Measurements from ENCODE around the gene TMEM203. TPM values are rescaled to one million over a fixed set of nuclear protein-coding genes. Genes with fewer than 3 reads are reported as not detected.

The TMEM203 gene
- total RNA-seq, 4 donors from 2014 or later: 11.6 to 33.5 (median 27.6) TPM

DNA sequence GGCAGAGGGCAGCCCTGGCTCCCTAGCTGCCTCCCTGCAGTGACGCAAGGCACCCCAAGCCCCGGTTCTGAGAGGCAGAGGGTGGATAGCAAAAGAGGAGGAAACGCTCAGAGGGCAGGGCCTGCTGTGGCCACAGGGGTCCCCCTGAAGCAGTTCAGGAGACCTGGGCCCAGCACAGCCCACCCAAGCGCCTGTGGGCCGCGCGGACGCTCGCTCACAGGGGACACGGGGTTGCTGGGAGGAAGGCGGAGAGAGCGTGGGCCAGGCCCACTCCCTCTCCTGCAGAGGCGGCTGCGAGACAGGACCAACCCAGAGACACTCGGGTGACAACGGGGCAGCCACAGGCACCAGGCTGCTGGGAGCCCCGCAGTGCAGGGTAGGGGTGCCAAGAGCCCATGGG, 25.7 kb downstream of the TMEM203 start:
- DNase-seq: no peak
- H3K4me3 ChIP-seq: no peak overlapping the region
- no peak overlapping the region for H3K27ac ChIP-seq
- no peaks in the 10 kb centered on the region for H3K27me3 ChIP-seq
- H3K9me3 ChIP-seq: no peaks in the 10 kb centered on the region
- TF ChIP-seq POLR2A (IDR thresholded peaks at IDR 0.05): no peak
- TF ChIP-seq, protein P1, sequence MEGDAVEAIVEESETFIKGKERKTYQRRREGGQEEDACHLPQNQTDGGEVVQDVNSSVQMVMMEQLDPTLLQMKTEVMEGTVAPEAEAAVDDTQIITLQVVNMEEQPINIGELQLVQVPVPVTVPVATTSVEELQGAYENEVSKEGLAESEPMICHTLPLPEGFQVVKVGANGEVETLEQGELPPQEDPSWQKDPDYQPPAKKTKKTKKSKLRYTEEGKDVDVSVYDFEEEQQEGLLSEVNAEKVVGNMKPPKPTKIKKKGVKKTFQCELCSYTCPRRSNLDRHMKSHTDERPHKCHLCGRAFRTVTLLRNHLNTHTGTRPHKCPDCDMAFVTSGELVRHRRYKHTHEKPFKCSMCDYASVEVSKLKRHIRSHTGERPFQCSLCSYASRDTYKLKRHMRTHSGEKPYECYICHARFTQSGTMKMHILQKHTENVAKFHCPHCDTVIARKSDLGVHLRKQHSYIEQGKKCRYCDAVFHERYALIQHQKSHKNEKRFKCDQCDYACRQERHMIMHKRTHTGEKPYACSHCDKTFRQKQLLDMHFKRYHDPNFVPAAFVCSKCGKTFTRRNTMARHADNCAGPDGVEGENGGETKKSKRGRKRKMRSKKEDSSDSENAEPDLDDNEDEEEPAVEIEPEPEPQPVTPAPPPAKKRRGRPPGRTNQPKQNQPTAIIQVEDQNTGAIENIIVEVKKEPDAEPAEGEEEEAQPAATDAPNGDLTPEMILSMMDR (IDR thresholded peaks at IDR 0.05): no peak
- peaks cover 0 to 11% (median 0%) of the 10 kb centered on the region in 4 donors for H3K4me1 ChIP-seq
- H3K36me3 ChIP-seq: peaks cover 0 to 72% (median 0%) of the 10 kb centered on the region in 3 donors

DNA sequence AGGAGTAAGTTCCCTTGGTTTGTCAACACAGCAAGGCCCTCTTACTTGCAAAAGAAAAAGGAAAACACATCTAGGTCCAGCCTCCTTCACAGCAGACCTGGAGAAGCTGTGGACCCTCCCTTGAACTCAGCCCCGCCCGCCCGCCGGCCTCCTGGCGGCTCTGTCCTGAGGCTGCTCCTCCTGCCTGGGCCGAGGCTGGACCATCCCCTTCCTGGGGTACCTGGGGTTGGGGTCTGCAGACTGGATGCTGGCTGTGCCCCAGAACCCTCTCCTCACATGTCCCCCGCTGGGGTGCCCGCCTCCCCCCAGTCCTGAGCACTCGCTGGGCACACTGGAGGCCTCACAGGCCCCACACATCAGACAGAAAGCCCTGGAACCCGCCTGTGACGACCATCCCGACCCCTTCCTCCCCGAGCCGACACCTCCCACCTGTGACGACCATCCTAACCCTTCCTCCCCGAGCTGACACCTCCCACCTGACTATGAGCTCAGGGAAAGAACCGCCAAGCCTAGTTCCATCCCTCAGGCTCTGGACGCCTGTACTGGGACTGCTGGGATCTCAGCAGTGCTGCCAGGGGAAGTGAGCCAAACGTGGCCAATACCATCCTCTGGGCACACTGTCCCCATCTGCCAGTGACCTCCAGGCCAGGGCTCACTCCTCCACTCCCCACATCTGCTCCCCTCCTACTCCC, 26.4 kb downstream of the TMEM203 start:
- Histone ChIP-seq H3K9me3 (no peaks in the 10 kb centered on the region), H3K36me3 (peaks cover 0 to 65% (median 0%) of the 10 kb centered on the region in 3 donors), H3K27ac (no peak overlapping the region), H3K4me1 (peaks cover 0 to 11% (median 0%) of the 10 kb centered on the region in 4 donors), H3K4me3 (no peak overlapping the region), H3K27me3 (no peaks in the 10 kb centered on the region)
- DNase-seq: no peak
- TF ChIP-seq, protein P1 (IDR thresholded peaks at IDR 0.05): no peak
- no peak for TF ChIP-seq POLR2A (IDR thresholded peaks at IDR 0.05)

DNA sequence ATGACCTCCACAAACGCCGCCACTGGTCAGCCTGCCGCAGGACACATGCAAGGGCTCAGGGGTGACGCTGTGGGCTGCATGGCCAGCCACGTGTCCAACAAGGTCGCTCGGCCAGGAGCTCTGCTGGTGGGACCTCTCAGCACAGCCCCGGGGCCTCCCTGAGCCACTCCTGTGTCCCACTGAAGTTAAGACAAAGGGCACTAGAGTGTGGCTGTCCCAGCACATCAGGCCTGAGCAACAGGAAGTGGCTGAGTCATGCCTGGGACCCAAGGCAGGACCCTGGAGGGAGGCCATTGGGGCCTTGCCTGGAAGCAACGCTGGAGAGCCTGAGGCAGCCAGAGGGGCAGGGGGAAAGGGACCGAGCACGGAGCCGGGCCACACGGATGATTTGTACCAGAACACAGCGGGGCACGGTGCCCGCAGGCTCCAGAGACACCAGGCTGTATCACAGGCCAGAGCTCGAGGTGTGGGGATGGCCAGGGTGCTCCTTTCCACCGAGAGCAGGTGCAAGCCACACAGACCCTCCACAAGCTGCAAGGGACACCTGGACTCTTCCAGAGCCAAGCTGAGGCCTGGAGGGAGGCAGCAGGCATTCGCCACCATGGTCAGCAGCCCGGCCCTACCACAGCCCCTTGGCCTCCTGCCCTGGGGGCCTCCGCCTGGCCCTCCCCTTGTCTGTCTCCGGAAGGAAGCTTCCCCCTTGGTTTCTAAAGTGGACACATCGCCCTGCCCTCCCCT, 27.1 kb downstream of the TMEM203 start:
- no peak for DNase-seq
- Histone ChIP-seq H3K27me3 (no peaks in the 10 kb centered on the region), H3K4me1 (peaks cover 0 to 11% (median 0%) of the 10 kb centered on the region in 4 donors), H3K27ac (no peak overlapping the region), H3K36me3 (peaks cover 0 to 58% (median 0%) of the 10 kb centered on the region in 3 donors), H3K4me3 (no peak overlapping the region), H3K9me3 (no peaks in the 10 kb centered on the region)
- TF ChIP-seq, protein P1 (IDR thresholded peaks at IDR 0.05): no peak

DNA sequence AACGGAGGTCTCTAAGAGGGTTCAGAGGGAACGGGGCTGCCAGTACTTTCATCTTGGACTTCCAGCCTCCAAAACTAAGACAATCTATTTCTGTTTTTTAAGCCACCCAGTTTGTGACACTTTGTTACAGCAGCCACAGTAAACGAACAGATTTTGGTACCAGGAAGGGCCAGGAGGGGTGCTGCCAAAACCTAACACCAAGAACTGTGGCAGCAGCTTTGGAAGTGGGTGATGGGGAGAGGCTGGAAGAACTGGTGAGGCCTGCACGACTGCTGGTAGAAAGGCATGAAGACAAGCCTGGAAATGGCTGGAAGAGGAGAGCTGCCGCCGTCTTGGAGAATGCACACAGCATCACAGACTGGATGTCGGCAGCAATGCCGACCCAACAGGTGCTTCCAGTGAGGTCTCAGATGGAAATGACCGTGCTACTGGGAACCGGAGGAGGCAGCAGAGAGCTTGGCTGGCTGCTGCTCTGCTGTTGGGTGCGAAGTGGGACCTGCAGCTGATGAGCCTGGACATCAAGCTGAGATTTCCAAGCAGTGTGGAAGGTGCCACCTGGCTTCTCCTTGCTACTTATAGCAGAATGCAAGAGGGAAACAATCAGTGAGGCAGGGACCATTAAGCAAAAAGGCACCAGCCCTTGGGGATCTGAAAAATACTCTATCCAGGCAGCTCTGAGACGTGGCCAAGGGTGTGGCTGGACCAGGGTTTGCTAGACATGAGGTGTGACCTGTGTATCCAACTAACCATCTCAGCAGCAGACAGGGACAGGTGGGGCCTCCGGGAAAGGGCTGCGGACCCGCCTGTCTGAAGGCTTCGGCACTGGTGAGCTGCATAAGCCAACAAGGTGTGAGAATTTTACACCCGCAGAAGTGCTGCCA, 28.9 kb downstream of the TMEM203 start:
- DNase-seq: peak in 2 of 3 donors; percentile 66 to 70
- no peaks in the 10 kb centered on the region for H3K27me3 ChIP-seq
- no peak for TF ChIP-seq POLR2A (IDR thresholded peaks at IDR 0.05)
- TF ChIP-seq, protein P1 (IDR thresholded peaks at IDR 0.05): peak in 5 of 6 experiments; percentile 15 to 78 (median 71)

DNA sequence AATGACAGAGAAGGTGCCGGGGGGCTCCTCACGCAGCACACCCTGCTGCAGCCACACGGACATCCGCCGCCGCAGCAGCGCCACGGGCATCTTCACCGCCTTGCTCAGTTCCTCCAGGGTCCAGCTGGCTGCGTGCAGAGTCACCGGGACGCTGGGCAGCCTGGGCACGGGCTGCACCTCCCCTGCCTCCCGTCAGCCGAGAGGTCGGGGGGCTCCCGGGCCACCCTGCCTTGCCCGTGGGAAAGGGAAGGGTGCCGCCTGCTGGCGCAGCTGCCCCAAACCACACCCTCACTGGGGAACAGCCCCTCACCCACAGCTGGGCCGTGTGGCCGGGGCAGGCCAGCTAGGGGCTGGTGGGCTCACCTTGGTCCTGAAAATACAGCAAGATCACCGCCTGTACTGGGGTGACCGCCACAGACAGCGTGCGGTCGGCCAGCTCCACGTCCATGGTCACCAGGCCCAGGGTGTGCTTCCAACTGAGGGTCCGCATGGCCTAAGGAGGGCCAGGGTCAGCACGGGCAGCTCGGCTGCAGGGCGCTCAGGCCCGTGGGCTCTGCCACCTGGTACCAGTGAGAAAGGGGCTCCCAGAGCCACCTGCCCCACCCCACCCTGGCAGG, 30.0 kb downstream of the TMEM203 start:
- H3K27me3 ChIP-seq: peaks cover 0 to 7% of the 10 kb centered on the region in 2 donors
- peaks cover 0 to 11% (median 0%) of the 10 kb centered on the region in 4 donors for H3K4me1 ChIP-seq
- no peak overlapping the region for H3K27ac ChIP-seq
- TF ChIP-seq POLR2A (IDR thresholded peaks at IDR 0.05): no peak
- TF ChIP-seq, protein P1 (IDR thresholded peaks at IDR 0.05): peak in 3 of 6 experiments; percentile 22 to 36 (median 29)
- no peak for DNase-seq
- no peaks in the 10 kb centered on the region for H3K9me3 ChIP-seq
- H3K36me3 ChIP-seq: peaks cover 0 to 29% (median 0%) of the 10 kb centered on the region in 3 donors
- no peak overlapping the region for H3K4me3 ChIP-seq

More for the DNA sequence above, 28.9 kb downstream of the TMEM203 start:
- Histone ChIP-seq H3K4me1 (peaks cover 0 to 11% (median 0%) of the 10 kb centered on the region in 4 donors), H3K27ac (no peak overlapping the region), H3K36me3 (peaks cover 0 to 40% (median 0%) of the 10 kb centered on the region in 3 donors), H3K9me3 (no peaks in the 10 kb centered on the region), H3K4me3 (no peak overlapping the region)
